ENCODE data around the gene TBC1D32. TPM values are rescaled to one million over a fixed set of nuclear protein-coding genes. Genes with fewer than 3 reads are reported as not detected.
A peak's percentile ranks its signal among the peaks of the same experiment; 100 is the strongest.
"Not testable (repeated sequence)": the region's sequence is repeated elsewhere in the genome, so short reads cannot be mapped to it uniquely, and the experiment has no call there.

TBC1D32 gene
- total RNA-seq, 1 experiment from 2014 or later = 12.0 TPM

DNA sequence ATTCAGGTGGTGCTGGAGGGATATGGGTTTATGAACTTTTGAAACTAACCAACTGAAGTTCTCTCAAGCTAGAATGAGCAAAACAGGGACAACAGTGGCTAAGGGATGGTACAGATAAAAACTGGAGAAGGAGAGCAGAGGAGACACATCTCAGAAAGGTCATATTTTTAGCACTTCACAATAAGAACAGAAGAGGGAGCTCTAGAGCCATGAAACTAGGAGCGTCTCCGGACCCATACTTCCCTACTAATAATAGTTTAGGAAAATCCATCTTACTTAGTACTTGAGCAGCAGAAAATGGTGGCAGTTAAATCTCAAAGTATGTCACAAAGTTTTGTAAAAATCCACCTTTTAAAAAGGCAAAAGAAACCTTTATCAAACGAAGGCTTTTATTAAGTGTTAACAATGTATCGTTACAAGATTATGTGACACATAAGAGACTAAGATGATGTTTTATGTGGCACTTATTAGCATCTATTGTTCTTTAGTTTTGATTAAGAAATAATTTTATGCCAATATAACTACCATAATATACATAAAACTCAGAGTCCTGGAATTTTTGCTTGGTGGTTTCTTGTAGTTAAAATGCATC, 278.6 kb downstream of the TBC1D32 start:
- no peak overlapping the region for H3K27ac ChIP-seq
- POLR2A ChIA-PET (ENCODE audit: unreplicated experiment) = no interaction called here
- H3K4me2 ChIP-seq = no peak overlapping the region
- H3K9me3 ChIP-seq (ENCODE audit: insufficient read depth, low read depth) = no peaks in the 10 kb centered on the region
- no peaks in the 10 kb centered on the region for H3K4me1 ChIP-seq (replicated peaks; ENCODE audit: insufficient read depth)
- no peaks in the 10 kb centered on the region for H3K36me3 ChIP-seq (ENCODE audit: low read depth)
- BruUV-seq (replicated peaks) = no TSS peak
- intact Hi-C loops (cut with micrococcal nuclease; ENCODE audit: unreplicated experiment) = loop anchor here (1.0 to 10.0 kb wide), 5 partner anchors 167 to 1311 kb away; no protein-coding TSS in a partner anchor
- DNase-seq = peak in 1 of 2 experiments; percentile 8
- CTCF ChIA-PET = interaction anchor here (0.7 kb wide), 1 partner anchor 341 kb away, joined by 3 read pairs; no protein-coding TSS in a partner anchor
- 0 out of 2 replicates have a peak, but pooled peaks cover 3% of the 10 kb centered on the region for H3K9me2 ChIP-seq (ENCODE audit: insufficient read depth)
- no peak for TF ChIP-seq EZH2 (IDR thresholded peaks at IDR 0.05; ENCODE audit: low read depth)
- TF ChIP-seq, protein P1, sequence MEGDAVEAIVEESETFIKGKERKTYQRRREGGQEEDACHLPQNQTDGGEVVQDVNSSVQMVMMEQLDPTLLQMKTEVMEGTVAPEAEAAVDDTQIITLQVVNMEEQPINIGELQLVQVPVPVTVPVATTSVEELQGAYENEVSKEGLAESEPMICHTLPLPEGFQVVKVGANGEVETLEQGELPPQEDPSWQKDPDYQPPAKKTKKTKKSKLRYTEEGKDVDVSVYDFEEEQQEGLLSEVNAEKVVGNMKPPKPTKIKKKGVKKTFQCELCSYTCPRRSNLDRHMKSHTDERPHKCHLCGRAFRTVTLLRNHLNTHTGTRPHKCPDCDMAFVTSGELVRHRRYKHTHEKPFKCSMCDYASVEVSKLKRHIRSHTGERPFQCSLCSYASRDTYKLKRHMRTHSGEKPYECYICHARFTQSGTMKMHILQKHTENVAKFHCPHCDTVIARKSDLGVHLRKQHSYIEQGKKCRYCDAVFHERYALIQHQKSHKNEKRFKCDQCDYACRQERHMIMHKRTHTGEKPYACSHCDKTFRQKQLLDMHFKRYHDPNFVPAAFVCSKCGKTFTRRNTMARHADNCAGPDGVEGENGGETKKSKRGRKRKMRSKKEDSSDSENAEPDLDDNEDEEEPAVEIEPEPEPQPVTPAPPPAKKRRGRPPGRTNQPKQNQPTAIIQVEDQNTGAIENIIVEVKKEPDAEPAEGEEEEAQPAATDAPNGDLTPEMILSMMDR (conservative IDR thresholded peaks at IDR 0.05) = peak; percentile 93
- no peak overlapping the region; the same call in 1 of the 2 replicates for H2AFZ ChIP-seq
- H3K4me3 ChIP-seq = no peak overlapping the region
- no peaks in the 10 kb centered on the region for H4K20me1 ChIP-seq (ENCODE audit: insufficient read depth)
- H3K27me3 ChIP-seq (ENCODE audit: insufficient read depth, low read depth) = no peaks in the 10 kb centered on the region
- no peaks in the 10 kb centered on the region for H3F3A ChIP-seq (ENCODE audit: insufficient read depth, low read depth)
- no peaks in the 10 kb centered on the region for H3K79me2 ChIP-seq (ENCODE audit: low read depth)

- H3K4me1 ChIP-seq (replicated peaks; ENCODE audit: insufficient read depth); H3K27ac ChIP-seq; H3K36me3 ChIP-seq (ENCODE audit: low read depth); DNase-seq; H3K79me2 ChIP-seq (ENCODE audit: low read depth); H4K20me1 ChIP-seq (ENCODE audit: insufficient read depth); CTCF ChIA-PET; BruUV-seq (replicated peaks); H3K27me3 ChIP-seq (ENCODE audit: insufficient read depth, low read depth); intact Hi-C loops (cut with micrococcal nuclease; ENCODE audit: unreplicated experiment); H3K4me3 ChIP-seq; H2AFZ ChIP-seq; H3K4me2 ChIP-seq; H3K9me2 ChIP-seq (ENCODE audit: insufficient read depth); H3F3A ChIP-seq (ENCODE audit: insufficient read depth, low read depth); H3K9me3 ChIP-seq (ENCODE audit: insufficient read depth, low read depth); POLR2A ChIA-PET (ENCODE audit: unreplicated experiment): not testable (repeated sequence)
Measured at GRCh38 chr6:121048593-121048992, 285.7 kb downstream of the TBC1D32 start.

- H3K27me3 ChIP-seq (ENCODE audit: insufficient read depth, low read depth); H3K9me2 ChIP-seq (ENCODE audit: insufficient read depth); H3F3A ChIP-seq (ENCODE audit: insufficient read depth, low read depth); intact Hi-C loops (cut with micrococcal nuclease; ENCODE audit: unreplicated experiment); H3K4me2 ChIP-seq; H4K20me1 ChIP-seq (ENCODE audit: insufficient read depth); H2AFZ ChIP-seq; H3K4me3 ChIP-seq; BruUV-seq (replicated peaks); DNase-seq; H3K27ac ChIP-seq; H3K4me1 ChIP-seq (replicated peaks; ENCODE audit: insufficient read depth); CTCF ChIA-PET; H3K9me3 ChIP-seq (ENCODE audit: insufficient read depth, low read depth); POLR2A ChIA-PET (ENCODE audit: unreplicated experiment); H3K36me3 ChIP-seq (ENCODE audit: low read depth); H3K79me2 ChIP-seq (ENCODE audit: low read depth): not testable (repeated sequence)
Measured at GRCh38 chr6:121044905-121045304, 289.4 kb downstream of the TBC1D32 start.

GRCh38 chr6:121043706-121044105, 290.6 kb downstream of the TBC1D32 start:
- H3K9me3 ChIP-seq (ENCODE audit: insufficient read depth, low read depth); H3K27ac ChIP-seq; H3K4me3 ChIP-seq; H3K36me3 ChIP-seq (ENCODE audit: low read depth); DNase-seq; H3K4me1 ChIP-seq (replicated peaks; ENCODE audit: insufficient read depth); H3K4me2 ChIP-seq; H3K27me3 ChIP-seq (ENCODE audit: insufficient read depth, low read depth); intact Hi-C loops (cut with micrococcal nuclease; ENCODE audit: unreplicated experiment); H3K9me2 ChIP-seq (ENCODE audit: insufficient read depth); H4K20me1 ChIP-seq (ENCODE audit: insufficient read depth); H2AFZ ChIP-seq; BruUV-seq (replicated peaks); H3K79me2 ChIP-seq (ENCODE audit: low read depth); CTCF ChIA-PET; H3F3A ChIP-seq (ENCODE audit: insufficient read depth, low read depth); POLR2A ChIA-PET (ENCODE audit: unreplicated experiment): not testable (repeated sequence)

GRCh38 chr6:121043211-121043610, 291.1 kb downstream of the TBC1D32 start:
- H3K9me3 ChIP-seq (ENCODE audit: insufficient read depth, low read depth); CTCF ChIA-PET; DNase-seq; H3K27ac ChIP-seq; H4K20me1 ChIP-seq (ENCODE audit: insufficient read depth); intact Hi-C loops (cut with micrococcal nuclease; ENCODE audit: unreplicated experiment); H3F3A ChIP-seq (ENCODE audit: insufficient read depth, low read depth); H3K4me3 ChIP-seq; H3K4me1 ChIP-seq (replicated peaks; ENCODE audit: insufficient read depth); H2AFZ ChIP-seq; H3K27me3 ChIP-seq (ENCODE audit: insufficient read depth, low read depth); H3K79me2 ChIP-seq (ENCODE audit: low read depth); H3K4me2 ChIP-seq; POLR2A ChIA-PET (ENCODE audit: unreplicated experiment); H3K36me3 ChIP-seq (ENCODE audit: low read depth); H3K9me2 ChIP-seq (ENCODE audit: insufficient read depth); BruUV-seq (replicated peaks): not testable (repeated sequence)
